ENCODE results near the gene ZNF629. TPM values are rescaled to one million over a fixed set of nuclear protein-coding genes. Genes with fewer than 3 reads are reported as not detected.
A peak's percentile ranks its signal among the peaks of the same experiment; 100 is the strongest.

ZNF629 gene
- total RNA-seq, 2 donors from 2014 or later = 10.1 to 11.2 TPM

DNA sequence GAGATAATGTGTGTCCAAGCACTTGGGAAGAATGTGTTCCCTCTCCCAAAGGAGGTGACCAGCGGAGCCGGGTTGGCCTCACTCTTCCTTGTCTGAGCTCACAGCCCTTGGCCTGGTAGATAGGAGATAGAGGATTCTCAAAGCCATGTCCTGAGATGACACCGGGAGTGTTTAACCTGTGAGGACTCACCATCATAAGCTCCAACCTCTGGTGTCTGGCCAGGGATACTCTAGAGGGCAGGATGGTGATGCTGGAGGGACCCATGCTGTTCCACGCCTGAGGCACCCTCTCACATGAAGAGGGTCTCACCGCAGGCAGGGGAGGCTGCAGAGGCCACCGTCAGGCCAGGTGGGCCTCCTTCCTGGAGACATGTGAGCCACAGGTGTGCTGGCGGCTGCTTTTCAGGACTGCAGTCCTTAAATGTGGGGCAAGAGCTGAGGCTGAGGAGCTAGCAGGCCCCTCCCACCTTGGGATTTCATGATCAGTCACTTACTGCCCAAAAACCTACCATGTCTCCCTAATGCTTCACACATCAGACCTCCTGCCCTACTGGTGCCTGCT lies 6.6 kb upstream of the ZNF629 start:
- intact Hi-C loops (cut with DNase I) = no loop called here
- DNase-seq (ENCODE audit: low spot score) = no peak

DNA sequence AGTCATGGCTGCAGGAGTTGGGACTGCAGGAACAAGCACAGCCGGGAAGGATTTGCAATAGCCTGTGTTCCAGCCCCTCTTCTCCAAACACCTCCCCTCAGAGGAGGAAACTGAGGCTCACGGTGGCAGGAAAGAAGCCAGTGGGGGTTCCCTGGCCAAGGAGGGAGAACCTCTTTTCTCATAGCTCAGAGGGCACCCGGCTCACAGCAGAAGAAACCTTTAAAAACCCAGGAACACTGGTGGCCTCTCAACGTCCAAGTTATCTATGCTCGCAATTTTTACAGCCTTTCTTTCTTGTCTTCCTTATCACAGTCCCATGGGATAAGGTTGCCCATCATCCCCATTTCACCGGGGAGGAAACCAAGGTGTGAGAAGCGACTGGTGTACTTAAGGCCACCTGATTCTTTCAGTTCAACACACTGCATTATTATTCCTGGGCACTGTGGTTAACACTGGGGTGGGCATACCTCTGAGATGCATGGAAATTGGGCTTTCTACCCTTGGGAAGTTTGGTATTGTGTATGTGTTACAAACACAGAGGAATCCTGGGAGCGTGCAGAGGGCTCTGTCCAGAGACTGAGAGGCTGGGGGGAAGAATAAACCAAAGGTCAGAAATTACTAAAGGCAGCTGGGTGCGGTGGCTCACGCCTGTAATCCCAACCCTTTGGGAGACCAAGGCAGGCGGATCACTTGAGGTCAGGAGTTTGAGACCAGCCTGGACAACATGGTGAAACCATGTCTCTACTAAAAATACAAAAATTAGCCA lies 791 bp upstream of the ZNF629 start:
- intact Hi-C loops (cut with DNase I) = no loop called here
- no peak for DNase-seq (ENCODE audit: low spot score)

DNA sequence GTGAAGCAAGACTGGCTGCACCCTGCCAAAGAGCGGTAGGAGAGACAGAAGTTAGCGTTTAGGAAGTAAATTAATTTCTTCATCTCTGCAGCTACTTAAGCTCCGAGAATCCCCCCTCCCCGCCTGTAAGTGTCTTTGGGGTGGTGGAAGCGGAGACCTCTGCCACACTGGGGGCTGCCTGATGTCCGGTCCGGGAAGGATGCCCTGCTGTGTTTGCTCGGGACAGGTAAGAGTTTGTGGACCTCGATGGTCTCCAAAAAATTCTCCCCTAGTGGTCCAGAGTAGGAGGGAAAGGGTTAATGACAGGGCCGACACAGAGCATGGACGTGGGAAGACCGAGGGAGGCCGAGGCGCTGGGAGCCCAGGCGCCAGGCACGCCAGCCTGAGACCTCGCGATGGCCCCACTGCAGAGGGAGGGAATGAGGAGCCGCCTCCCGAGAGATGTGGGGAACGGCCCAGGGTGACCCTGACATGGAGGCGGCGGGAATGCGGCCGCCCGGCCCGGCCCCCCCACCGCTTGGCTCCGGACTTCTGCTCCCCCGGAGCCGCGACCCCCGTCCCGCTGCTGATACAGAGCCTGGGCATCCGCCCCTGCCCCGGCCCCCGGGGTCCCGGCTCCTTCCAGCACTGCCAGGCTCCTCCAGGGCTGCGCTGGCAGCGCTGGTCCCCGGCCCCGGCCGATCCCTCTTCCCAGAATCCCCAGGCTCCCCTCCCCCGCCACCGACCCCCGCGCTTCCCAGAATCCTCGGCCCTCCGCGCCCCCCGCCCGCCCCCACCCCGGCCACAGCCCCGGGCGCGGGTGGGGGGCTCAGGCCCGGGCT lies 680 bp downstream of the ZNF629 start:
- peak; percentile 88 for DNase-seq (ENCODE audit: low spot score)
- intact Hi-C loops (cut with DNase I) = no loop called here

DNA sequence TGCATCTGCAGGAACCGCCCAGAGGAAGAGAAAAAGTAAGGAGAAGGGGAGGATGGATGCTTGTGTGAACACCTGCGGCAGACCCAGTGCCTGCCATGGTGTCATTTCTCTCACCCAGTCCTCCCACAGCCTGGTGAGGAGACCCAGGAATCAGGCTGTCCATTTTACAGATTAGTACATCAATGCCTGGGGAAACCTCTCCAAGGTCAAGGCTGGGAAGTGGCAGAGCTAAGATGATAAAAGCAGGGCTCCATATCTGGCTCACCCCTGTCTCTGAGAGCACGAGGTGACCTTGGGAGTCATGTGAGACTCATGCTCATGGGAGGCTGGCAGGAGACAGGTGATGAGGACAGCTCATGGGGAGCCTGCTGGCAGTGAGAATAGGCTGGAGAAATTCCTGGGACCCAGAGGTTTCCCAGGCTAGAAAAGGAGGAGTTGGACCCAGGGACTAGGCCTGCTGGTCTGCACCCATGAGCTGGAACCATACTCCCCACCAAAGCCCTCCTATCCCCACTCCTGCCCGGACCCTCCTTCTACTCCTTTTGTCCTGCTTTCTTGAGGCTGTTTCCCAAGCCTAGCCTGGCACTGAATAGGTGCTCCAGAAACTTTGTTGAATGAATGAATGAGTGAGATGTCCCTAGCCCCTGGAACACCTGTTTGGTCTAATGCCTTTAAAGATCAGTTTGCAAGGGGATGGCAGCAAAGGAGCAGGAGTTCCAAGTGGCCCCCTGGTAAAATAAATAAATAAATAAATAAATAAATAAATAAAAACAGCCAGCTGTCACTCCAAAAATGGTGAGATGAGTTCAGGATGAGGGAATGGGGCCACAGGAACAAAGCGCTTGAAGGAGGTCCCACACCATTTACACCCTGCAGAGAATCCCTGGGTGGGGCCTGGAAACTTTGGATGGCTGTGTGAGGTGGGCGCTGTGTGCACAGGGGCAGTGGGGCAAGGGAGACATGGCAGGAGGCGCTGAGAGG lies 1.6 kb downstream of the ZNF629 start:
- no peak for DNase-seq (ENCODE audit: low spot score)
- intact Hi-C loops (cut with DNase I) = no loop called here

DNA sequence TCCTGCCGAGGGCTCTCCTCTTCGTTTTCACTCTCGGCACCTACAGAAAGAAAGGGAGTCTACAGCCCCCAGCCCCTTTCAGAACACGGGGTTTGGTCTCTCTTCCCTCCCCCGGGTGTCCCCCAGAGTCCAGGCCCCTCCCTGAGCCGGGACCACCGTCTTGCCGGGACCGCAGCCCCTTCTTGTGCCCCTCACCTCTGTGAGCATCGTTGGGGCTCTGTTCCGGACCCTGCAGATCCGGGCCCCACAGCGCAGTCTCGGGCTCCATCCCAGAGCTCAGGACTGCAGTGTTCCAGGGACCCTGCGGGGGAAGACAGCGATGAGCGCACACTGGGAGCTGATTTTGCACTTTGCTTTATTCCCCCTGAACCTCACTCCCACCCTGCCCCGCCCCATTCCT lies 2.8 kb downstream of the ZNF629 start:
- intact Hi-C loops (cut with DNase I) = no loop called here
- no peak for DNase-seq (ENCODE audit: low spot score)

DNA sequence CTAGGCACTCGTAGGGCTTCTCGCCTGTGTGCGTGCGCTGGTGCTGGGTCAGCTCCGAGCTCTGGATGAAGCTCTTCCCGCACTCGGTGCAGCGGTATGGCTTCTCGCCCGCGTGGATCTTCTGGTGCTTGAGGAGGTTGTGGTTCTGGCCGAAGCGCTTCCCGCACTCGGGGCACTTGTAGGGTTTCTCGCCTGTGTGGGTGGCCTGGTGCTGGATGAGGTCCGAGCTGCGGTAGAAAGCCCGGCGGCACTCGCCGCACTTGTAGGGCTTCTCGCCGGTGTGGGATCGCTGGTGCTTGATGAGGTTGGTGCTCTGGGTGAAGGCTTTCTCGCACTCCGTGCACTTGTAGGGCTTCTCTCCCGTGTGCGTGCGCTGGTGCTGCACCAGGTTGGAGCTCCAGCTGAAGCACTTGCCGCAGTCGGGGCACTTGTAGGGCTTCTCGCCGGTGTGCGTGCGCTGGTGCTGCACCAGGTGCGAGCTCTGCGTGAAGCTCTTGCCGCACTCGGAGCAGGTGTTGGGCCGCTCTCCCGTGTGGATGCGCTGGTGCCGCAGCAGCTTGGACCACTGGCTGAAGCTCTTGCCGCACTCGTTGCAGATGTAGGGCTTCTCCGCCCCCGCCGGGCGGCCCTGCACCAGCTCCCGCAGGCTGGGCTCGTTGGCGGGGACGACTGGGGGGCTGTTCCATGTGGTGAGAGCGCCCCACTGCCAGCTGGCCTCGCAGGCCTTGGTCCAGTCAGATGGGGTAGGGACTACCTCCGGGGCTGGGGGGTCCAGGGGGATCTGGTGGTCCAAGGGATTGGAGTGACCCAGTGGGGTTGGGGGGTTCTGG lies 3.5 kb downstream of the ZNF629 start:
- intact Hi-C loops (cut with DNase I) = no loop called here
- no peak for DNase-seq (ENCODE audit: low spot score)

DNA sequence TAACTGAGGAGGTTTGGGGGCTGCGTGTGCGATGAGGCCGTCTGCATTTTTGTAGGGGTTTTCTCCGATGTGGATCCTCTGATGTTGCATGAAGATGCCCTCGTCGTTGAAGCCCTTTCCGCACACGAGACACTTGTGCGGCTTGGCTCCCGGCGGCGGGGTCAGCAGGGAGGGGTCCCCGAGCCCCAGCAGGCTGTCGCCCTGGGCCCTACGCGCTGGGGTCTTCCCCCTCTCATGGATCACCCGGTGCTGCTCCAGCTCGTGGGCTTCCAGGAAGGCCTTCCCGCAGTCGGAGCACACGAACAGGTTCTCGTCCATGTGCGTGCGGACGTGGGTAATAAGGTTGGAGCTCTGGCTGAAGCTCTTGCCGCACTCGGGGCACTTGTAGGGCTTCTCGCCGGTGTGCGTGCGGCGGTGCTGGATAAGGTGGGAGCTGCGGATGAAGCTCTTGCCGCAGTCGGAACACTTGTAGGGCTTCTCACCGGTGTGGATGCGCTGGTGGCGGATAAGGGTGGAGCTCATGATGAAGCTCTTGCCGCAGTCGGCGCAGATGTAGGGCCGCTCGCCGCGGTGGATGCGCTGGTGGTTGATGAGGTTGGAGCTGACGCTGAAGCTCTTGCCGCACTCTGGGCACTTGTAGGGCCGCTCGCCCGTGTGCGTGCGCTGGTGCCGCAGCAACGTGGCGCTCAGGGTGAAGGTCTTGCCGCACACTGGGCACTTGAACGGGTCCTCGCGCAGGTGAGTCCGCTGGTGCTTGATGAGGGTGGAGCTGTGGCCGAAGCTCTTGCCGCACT lies 4.3 kb downstream of the ZNF629 start:
- intact Hi-C loops (cut with DNase I) = no loop called here
- DNase-seq (ENCODE audit: low spot score) = no peak

DNA sequence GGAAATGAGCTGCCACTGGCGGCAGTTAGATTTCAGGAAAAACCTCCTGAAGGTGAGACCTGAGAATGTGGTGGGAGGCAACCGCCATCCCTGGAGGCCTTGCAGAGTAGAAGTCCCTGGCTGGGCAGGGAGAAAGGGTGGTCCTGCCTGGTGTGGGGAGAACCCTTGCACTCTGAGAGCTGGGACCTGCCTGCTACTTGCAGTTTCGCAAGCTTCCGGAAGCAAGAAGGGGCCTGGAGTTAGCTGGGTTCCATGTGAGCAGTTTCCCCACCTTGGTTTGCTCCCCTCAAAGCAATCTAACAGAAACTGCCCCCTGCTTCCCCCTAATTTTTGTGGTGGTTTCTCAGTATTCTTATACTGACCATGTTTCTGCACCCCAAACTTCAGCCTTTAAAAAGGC lies 6.5 kb downstream of the ZNF629 start:
- no peak for DNase-seq (ENCODE audit: low spot score)
- intact Hi-C loops (cut with DNase I) = no loop called here

DNA sequence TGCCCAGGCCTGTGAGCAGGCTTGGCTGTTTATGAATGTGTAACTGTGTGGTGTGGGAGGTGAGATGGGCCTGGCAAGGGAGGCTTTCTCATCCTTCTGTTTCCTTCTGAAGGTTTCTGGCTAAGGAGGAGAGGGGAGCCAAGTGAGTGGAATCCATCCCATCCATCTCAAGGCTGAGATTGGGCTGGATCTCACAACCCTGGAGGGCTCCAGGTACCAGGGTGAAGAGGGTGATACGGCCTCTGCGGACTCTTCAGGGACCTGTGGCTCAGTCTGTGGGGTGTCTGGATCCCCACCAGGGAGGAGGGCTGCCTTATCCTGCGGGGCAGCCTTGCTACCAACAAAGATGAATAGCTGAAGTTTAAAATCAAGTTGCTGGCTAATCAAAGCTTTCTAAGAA lies 7.0 kb downstream of the ZNF629 start:
- no peak for DNase-seq (ENCODE audit: low spot score)
- intact Hi-C loops (cut with DNase I) = no loop called here

DNA sequence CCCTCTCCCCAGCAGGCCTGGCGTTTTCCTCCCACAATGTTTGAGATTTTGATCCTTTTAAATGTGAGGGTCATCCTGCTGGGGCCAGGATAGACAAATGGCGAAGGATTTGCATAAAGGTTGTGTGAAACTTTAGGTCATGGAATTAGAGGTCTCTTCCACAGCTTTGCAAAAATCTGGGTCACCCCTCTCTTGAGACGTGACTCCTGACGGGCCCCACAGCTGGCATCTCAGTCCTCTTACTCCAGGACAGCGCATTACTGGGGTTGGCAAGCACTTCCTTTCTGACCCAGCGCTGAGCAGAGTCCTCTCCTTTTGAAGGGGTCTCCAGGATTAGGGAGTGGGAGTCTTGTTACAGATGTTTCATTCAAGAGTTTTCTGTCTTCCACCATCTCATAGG lies 7.4 kb downstream of the ZNF629 start:
- DNase-seq (ENCODE audit: low spot score) = no peak
- intact Hi-C loops (cut with DNase I) = no loop called here

DNA sequence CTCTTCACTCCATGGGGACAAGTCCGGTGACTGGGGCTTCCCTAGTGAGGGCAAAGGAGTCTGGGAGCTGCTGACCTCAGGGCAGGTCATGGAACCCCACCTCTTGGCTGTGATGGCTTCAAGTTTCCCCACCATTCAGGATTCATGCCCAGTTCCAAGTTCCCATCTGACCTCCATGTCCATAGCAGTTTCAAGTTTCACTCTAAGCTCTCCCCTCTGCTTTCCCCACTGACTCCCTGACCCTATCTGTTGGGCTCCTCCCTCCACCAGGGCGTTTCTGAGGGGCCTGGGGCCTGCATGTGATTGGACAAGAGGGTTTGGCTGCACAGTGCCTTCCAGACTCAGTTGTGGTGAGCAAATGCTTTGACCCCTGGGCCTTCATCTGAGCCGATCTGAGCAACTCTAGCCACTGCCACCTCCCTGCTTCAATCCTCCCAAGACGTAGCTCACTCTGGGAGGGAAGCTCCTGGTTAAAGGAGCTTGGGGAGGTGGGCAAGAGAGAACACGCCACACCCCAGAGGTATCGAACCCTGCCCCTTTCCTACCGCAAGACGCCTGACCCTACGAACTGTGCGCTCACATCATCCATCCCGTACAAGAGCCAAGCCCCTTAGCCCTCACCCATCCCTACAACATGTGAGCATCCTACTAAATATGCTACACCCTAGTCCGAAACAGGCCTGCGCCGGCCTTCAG lies 8.3 kb downstream of the ZNF629 start:
- intact Hi-C loops (cut with DNase I) = no loop called here
- no peak for DNase-seq (ENCODE audit: low spot score)

DNA sequence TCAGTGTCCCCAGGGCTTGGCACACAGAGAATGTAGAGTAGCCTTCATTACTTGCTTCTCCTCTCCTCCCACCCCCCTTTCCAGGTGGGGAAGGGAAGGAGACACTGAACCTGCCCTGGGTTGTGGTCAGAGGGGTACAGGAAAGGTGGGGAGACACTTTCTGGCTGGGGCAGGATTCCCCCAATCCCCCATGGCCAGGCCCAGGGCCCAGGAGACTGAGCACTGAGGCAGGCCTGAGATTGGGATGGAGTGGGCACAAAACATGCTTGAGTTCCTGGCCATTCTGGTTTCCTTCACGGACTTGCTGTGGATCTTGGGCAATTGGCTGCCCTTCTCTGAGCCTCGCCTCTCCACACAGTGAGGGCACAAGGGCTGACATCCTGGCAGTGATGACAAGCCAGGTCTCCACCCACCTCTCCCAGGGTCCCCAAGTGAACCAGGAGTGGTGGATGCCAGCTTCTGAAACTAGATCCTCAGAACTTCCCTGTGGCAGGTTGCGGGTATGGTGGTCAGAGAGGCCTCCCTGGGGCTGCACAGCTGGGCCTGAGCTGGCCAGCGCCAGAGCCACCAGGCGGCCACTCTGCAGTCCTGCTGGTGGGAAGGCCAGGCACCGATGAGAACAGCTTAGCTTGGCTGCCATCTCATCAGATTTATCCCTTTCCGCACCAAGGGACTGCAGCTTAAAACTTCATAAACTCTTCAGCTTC lies 9.3 kb downstream of the ZNF629 start:
- DNase-seq (ENCODE audit: low spot score) = no peak
- intact Hi-C loops (cut with DNase I) = no loop called here

DNA sequence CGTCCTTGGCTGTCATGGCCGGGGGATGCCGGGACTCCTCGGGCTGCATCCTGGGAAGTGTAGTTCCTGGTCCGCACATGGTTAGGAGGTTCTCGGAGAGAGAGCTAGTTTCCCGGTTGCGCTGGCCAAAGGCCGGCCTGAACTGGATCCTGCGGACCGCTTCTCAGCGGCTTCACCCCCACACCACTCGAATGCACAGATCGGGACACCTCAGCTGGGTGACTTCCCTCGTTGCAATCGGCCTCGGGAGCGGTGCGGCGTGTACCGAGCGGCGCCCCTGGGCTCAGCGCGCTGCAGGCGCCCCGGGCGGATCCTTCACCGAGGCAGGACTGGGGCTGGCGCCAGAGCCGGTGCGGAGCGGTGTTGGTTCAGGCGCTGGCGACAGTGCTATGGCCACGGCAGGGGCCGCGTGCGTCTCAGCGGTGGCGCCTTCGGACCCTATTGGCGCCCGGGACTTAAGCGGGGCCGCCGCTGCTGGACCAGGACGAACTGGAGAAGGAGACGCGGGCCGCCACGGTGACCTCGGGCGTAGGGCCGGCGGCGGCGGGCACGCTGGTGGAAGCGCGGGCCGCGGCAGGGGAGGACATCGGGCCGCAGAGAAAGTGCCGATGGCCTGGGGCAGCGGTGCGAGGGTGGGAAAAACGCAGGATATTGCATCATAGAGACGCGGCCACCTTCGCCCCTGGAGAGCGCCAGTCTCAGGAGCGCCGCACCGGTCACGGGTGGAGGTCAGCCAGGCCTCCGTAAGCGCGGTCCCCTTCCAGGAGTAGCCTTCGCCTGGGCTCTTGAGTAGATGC lies 11.4 kb downstream of the ZNF629 start:
- intact Hi-C loops (cut with DNase I) = no loop called here
- DNase-seq (ENCODE audit: low spot score) = peak; percentile 93

DNA sequence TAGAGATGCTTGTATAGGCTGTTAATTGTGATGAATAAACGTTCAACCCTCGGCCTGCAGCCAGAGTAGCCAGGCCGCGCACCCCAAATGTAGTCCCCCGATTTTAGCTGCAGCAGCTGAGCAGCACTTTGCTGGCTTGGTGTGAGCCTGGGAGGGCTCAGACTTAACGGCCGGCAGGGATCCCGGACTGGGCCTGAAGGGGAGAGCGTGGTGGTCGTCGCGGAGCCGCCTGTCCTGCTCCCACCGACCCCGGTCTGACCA lies 11.9 kb downstream of the ZNF629 start:
- intact Hi-C loops (cut with DNase I) = no loop called here
- no peak for DNase-seq (ENCODE audit: low spot score)

DNA sequence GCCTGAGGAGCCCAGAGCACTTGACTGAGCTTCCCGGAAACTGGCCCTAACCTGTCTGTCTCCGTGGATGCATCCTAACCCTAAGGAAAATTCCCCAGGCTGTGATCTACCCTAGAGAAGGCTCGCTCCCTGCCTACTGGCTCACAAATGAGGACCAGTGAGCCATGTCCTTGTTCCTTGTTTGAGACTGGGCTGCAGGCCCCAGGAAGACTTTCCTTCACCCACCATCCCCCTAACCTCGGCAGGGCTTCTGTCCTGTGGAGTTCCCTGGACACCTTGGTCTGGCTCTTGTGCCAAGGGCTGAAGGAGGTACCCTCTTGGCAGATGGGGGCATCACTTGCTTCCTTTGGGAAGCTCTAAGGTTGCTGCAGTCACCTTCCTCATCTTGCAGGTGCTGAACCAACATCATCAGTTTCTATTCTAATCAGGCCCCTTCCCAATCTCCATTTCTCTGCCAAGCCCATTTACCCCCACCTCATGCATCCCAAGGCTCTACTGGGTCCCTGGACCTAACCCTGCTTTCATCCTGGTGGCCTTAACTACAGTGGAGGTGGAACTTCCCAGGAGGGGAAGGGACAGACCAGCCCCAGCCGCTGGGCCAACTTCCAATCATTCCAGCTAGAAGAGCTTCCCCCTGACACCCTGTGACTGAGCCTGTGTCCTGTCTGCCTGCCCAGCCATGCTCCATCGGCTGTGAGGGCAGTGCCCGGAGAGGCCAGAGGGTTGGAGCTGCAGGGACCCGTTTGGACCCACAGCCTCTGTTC lies 12.5 kb downstream of the ZNF629 start:
- intact Hi-C loops (cut with DNase I) = no loop called here
- no peak for DNase-seq (ENCODE audit: low spot score)

Data from posterior vena cava (tissue), 2 donors.